ENCODE results near the gene SOBP. TPM values are rescaled to one million over a fixed set of nuclear protein-coding genes. Genes with fewer than 3 reads are reported as not detected.
A peak's percentile ranks its signal among the peaks of the same experiment; 100 is the strongest.

The SOBP gene
- total and polyA plus RNA-seq, 8 donors = 0.58 to 16.9 (median 4.4) TPM

GRCh38 chr6:107689190-107689589 lies 199.3 kb downstream of the SOBP start:
- Histone ChIP-seq H3K4me1 (peaks cover 0 to 11% (median 6%) of the 10 kb centered on the region in 4 donors), H3K9me3 (peaks cover 0 to 5% (median 0%) of the 10 kb centered on the region in 4 donors), H3K27ac (no peak overlapping the region), H3K27me3 (peaks cover 0 to 7% (median 0%) of the 10 kb centered on the region in 3 donors), H3K4me3 (no peak overlapping the region), H3K36me3 (no peaks in the 10 kb centered on the region)
- DNase-seq = no peak
- intact Hi-C loops (cut with DNase I; ENCODE audit: low total_unique reads) = no loop called here
- TF ChIP-seq CTCF (IDR thresholded peaks at IDR 0.05) (no peak), POLR2A (IDR thresholded peaks at IDR 0.05) (no peak), POLR2AphosphoS5 (IDR thresholded peaks at IDR 0.05) (no peak), EP300 (IDR thresholded peaks at IDR 0.05) (no peak)
- WGBS, 5 donors = 60 to 100% (median 87%) methylated on average over 3 of the region's 3 CpGs

GRCh38 chr6:107689951-107690642 lies 200.2 kb downstream of the SOBP start:
- 73 to 86% (median 77%) methylated on average over 10 to 13 of the region's 13 CpGs for WGBS, 5 donors
- Histone ChIP-seq H3K36me3 (no peaks in the 10 kb centered on the region), H3K27me3 (peaks cover 0 to 7% (median 0%) of the 10 kb centered on the region in 3 donors), H3K27ac (no peak overlapping the region), H3K9me3 (no peaks in the 10 kb centered on the region), H3K4me1 (peaks cover 0 to 11% (median 6%) of the 10 kb centered on the region in 4 donors), H3K4me3 (no peak overlapping the region)
- peak in 1 of 2 donors; percentile 71 for DNase-seq
- intact Hi-C loops (cut with DNase I; ENCODE audit: low total_unique reads) = no loop called here
- TF ChIP-seq EP300 (IDR thresholded peaks at IDR 0.05) (no peak), CTCF (IDR thresholded peaks at IDR 0.05) (no peak), POLR2AphosphoS5 (IDR thresholded peaks at IDR 0.05) (no peak), POLR2A (IDR thresholded peaks at IDR 0.05) (no peak)

DNA sequence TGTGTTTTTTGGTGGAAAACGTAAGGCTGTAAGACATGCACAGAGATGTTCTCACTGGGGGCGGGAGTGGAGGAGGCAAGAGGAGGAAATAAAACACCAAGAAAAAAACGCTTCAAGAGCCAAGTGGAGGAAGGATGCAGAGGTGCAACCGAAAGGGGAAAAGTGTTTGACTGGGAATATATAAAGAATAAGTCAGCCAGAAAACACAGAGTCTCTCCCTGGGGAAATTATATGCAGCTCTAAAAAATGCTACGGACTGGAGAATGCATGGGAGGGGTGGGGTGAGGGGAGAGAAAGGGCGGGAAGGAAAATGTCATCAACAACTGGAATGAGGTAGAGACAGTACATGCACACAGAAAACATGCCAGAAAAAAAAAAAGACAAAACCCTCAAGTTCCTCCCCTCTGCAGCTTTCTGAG lies 200.7 kb downstream of the SOBP start:
- H3K4me1 ChIP-seq = peaks cover 0 to 11% (median 6%) of the 10 kb centered on the region in 4 donors
- peak in 1 of 2 donors; percentile 85 for DNase-seq
- no peaks in the 10 kb centered on the region for H3K36me3 ChIP-seq
- WGBS, 5 donors = 60 to 73% (median 66%) methylated on average over 6 of the region's 6 CpGs
- H3K27me3 ChIP-seq = peaks cover 0 to 7% (median 0%) of the 10 kb centered on the region in 3 donors
- intact Hi-C loops (cut with DNase I; ENCODE audit: low total_unique reads) = no loop called here
- no peak overlapping the region for H3K27ac ChIP-seq
- TF ChIP-seq POLR2A (IDR thresholded peaks at IDR 0.05) (no peak), EP300 (IDR thresholded peaks at IDR 0.05) (no peak), CTCF (IDR thresholded peaks at IDR 0.05) (no peak)
- H3K4me3 ChIP-seq = no peak overlapping the region
- no peaks in the 10 kb centered on the region for H3K9me3 ChIP-seq

DNA sequence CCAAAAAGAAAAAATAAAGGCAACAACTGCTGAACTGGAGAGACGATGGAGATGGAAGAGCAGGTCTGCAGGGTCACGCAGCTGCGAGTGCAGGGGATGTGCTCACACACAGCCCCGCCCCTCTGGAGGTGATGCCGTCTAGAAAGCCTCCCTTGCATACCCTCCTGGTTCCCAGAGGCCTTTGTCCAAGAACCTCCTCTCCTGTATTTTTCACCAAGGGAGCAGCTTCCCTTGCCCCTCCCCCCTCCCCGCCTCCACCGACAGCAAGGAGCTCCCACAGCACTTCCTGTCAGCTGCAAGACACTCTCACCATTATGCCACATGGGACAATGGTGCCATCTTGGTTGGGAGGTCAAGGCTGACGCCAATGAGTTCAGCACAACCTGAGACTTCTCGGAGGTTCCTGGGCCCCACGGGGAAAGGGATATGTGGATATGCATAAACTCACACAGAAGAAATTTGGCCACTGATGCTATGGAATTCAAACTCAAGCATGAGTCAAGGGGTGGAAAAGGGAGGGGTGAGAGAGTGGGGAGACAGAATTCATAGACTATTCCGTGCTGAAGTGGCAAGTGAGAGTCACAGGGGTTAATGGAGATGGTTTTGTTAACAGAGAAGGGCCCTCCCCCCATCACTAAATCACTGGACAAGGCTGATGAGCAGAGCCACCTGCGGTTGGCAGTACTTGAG lies 201.3 kb downstream of the SOBP start:
- Histone ChIP-seq H3K9me3 (no peaks in the 10 kb centered on the region), H3K36me3 (no peaks in the 10 kb centered on the region), H3K27me3 (peaks cover 0 to 7% (median 0%) of the 10 kb centered on the region in 3 donors), H3K27ac (no peak overlapping the region), H3K4me3 (no peak overlapping the region), H3K4me1 (peaks cover 0 to 11% (median 6%) of the 10 kb centered on the region in 4 donors)
- peak in 1 of 2 donors; percentile 78 for DNase-seq
- intact Hi-C loops (cut with DNase I; ENCODE audit: low total_unique reads) = no loop called here
- WGBS, 5 donors = 51 to 65% (median 55%) methylated on average over 10 to 12 of the region's 12 CpGs
- TF ChIP-seq POLR2AphosphoS5 (IDR thresholded peaks at IDR 0.05) (no peak), POLR2A (IDR thresholded peaks at IDR 0.05) (no peak), EP300 (IDR thresholded peaks at IDR 0.05) (no peak), CTCF (IDR thresholded peaks at IDR 0.05) (no peak)
